ENCODE measurements around the gene PDE6B. TPM values are rescaled to one million over a fixed set of nuclear protein-coding genes. Genes with fewer than 3 reads are reported as not detected.

The PDE6B gene
- total and polyA plus RNA-seq, 7 donors = 0.03 to 0.48 (median 0.31) TPM; not detected in 1

DNA sequence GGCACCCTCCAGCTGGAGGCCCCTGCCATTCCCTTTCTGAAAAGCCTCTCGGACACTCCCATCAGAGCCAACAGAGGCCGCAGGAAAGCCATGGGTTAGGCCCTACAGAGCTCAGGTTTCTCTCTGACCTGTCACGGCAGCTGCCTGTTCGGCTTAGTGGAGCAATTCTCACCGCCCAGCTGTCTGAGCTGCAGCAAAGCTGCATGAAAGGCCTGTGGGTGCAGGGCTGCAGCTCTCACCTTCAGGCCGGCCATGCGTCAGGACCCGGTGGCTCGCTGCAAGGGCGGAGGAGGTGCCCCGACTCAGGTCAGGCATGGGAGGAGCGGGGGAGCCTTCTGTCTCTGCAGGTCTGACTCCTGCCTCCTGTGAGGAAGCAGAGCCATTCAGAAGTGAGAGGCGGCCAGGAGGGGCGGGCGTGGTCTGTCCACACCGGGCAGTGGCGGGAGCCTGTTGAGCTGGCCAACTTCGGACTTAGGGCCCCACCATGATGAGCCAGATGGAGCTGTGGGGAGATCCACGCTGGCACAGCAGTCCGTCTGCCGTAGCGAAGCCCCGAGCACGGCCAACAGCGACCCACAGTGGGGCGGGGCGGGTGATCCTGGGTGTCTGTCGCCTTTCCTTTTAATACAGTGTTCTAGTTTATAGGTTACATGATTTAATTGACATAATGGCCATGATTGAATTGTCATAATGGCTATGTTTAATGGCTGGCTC lies 23.4 kb downstream of the PDE6B start:
- Histone ChIP-seq H3K9me3 (no peaks in the 10 kb centered on the region), H3K4me3 (no peak overlapping the region), H3K4me1 (no peaks in the 10 kb centered on the region), H3K27me3 (ENCODE audit: insufficient read depth in 3 of 3, low read length in 2 of 3) (peaks cover 0 to 47% (median 13%) of the 10 kb centered on the region in 3 donors), H3K27ac (no peak overlapping the region), H3K36me3 (ENCODE audit: insufficient read depth in 1 of 2, low read depth in 1 of 2) (no peaks in the 10 kb centered on the region)
- no peak for TF ChIP-seq CTCF (IDR thresholded peaks at IDR 0.05)
- intact Hi-C loops (cut with DNase I) = no loop called here
- DNase-seq = peak in 1 of 2 donors; percentile 40
- 50 to 52% (median 51%) methylated on average over 27 to 28 of the region's 28 CpGs for WGBS, 3 donors
- ATAC-seq = peak in 2 of 4 donors; percentile 19 to 59

GRCh38 chr4:649293-649625 lies 23.9 kb downstream of the PDE6B start:
- Histone ChIP-seq H3K4me1 (no peaks in the 10 kb centered on the region), H3K9me3 (no peaks in the 10 kb centered on the region), H3K27me3 (ENCODE audit: insufficient read depth in 3 of 3, low read length in 2 of 3) (peaks cover 0 to 47% (median 13%) of the 10 kb centered on the region in 3 donors), H3K4me3 (no peak overlapping the region), H3K36me3 (ENCODE audit: insufficient read depth in 1 of 2, low read depth in 1 of 2) (no peaks in the 10 kb centered on the region), H3K27ac (no peak overlapping the region)
- 88 to 91% (median 90%) methylated on average over 7 of the region's 7 CpGs for WGBS, 3 donors
- intact Hi-C loops (cut with DNase I) = no loop called here
- ATAC-seq = no peak
- no peak for TF ChIP-seq CTCF (IDR thresholded peaks at IDR 0.05)
- DNase-seq = peak in 1 of 2 donors; percentile 42

DNA sequence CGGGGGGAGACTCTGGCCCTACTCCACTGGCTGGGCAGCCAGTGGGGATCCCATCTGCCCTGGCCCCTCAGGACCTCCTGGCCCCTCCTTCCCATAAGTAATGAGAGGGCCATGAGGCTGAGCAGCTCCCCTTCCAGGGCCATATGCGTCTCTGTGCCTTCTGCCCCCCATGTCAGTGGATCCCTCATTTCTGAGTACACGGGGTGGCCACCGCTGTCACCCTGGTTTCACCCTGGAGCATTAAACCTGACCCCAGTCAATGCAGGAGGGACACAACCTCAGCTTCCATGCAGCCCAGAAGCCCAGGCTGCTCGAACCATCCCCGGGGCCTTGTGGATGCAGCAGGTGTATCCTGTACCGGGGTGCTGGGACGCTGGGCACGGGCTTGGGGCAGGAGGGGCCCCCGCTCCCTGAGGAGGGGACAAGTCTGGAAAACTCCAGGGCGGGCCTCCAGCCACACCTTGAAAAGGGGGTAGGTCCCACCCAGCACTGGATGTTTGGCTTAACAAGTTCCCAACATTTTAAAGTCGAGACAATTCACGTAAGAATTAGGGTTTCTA lies 24.5 kb downstream of the PDE6B start:
- intact Hi-C loops (cut with DNase I) = no loop called here
- Histone ChIP-seq H3K4me3 (no peak overlapping the region), H3K27ac (no peak overlapping the region), H3K9me3 (no peaks in the 10 kb centered on the region), H3K27me3 (ENCODE audit: insufficient read depth in 3 of 3, low read length in 2 of 3) (peaks cover 0 to 48% (median 13%) of the 10 kb centered on the region in 3 donors), H3K4me1 (no peaks in the 10 kb centered on the region), H3K36me3 (ENCODE audit: insufficient read depth in 1 of 2, low read depth in 1 of 2) (no peaks in the 10 kb centered on the region)
- TF ChIP-seq CTCF (IDR thresholded peaks at IDR 0.05) = no peak
- peak in 1 of 2 donors; percentile 39 for DNase-seq
- 84 to 92% (median 86%) methylated on average over 13 of the region's 13 CpGs for WGBS, 3 donors
- ATAC-seq = no peak

DNA sequence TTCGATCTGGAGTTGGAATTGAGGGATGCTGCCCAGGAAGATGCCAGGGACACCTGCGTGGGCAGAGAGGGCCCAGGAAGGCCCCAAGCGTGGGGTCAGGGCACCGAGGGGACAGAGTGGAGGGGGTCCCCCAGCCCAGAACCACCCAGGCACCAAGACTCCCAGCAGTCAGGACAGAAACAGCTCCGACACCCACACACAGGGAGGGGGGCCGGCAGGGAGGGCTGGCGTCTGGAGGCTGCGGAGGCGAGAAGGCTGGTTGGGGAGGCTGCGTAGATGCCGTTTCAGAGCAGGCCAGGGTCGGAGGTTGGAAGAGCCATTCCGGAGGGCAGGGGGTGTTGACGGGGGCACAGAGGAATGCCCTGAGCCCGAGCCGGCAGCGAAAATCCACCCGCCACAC lies 25.1 kb downstream of the PDE6B start:
- no peak for TF ChIP-seq CTCF (IDR thresholded peaks at IDR 0.05)
- Histone ChIP-seq H3K9me3 (no peaks in the 10 kb centered on the region), H3K27me3 (ENCODE audit: insufficient read depth in 3 of 3, low read length in 2 of 3) (peaks cover 0 to 52% (median 14%) of the 10 kb centered on the region in 3 donors), H3K36me3 (ENCODE audit: insufficient read depth in 1 of 2, low read depth in 1 of 2) (no peaks in the 10 kb centered on the region), H3K4me1 (no peaks in the 10 kb centered on the region), H3K4me3 (no peak overlapping the region), H3K27ac (no peak overlapping the region)
- WGBS, 3 donors = 68 to 78% (median 72%) methylated on average over 18 of the region's 18 CpGs
- DNase-seq (peak in 1 of 2 donors; percentile 31), ATAC-seq (no peak)
- intact Hi-C loops (cut with DNase I) = no loop called here

Measured in psoas muscle (tissue), 8 donors.